HepG2 (cell line): Measurements from ENCODE around the gene HECTD1. TPM values are rescaled to one million over a fixed set of nuclear protein-coding genes. Genes with fewer than 3 reads are reported as not detected.

Source experiments
- CBFB ChIP-seq: sonication (generic); formaldehyde crosslinking; IDR thresholded peaks from 2 replicates; pipeline ENCODE4 v1.4.0; 2020; ENCODE audit warnings: missing genetic modification reagents
- CBX2 ChIP-seq, 2 experiments: fragments of 200-600 bp in 1 of 2; sonication (generic); formaldehyde crosslinking in 1 of 2; IDR thresholded peaks; 2 replicates each; pipeline versions ENCODE4 v1.7.0 to v1.8.1; 2018 to 2022; ENCODE audit warnings: low read depth in 2 of 2, low read length in 1 of 2, mild to moderate bottlenecking in 1 of 2, missing genetic modification reagents in 1 of 2
- EZH2 ChIP-seq: conservative IDR thresholded peaks from 2 replicates; pipeline ENCODE4 v1.6.1; 2012; ENCODE audit warnings: mild to moderate bottlenecking, low read depth, low read length, moderate library complexity
- ZNF24 ChIP-seq: fragments of 450-650 bp; IDR thresholded peaks from 2 replicates; pipeline ENCODE4 v1.6.1; 2017; ENCODE audit warnings: antibody characterized with exemption, mild to moderate bottlenecking
- ZNF260 ChIP-seq: sonication (generic); formaldehyde crosslinking; IDR thresholded peaks from 2 replicates; pipeline ENCODE4 v1.4.0; 2020; ENCODE audit warnings: missing genetic modification reagents, low read depth, mild to moderate bottlenecking, borderline replicate concordance
- ZNF274 ChIP-seq: sonication (generic); formaldehyde crosslinking; IDR thresholded peaks from 2 replicates; pipeline ENCODE4 v1.5.1; 2020; ENCODE audit warnings: mild to moderate bottlenecking, missing genetic modification reagents
- polyA plus RNA-seq, 8 experiments: library from polyadenylated mRNA; depleted of rRNA in 3 of 8; stranded (reverse) in 7 of 8; unstranded in 1 of 8; fragments of >200 nt; fragmentation: Illumina TruSeq in 4 of 8; extraction: Trizol in 4 of 8; gene quantifications; 2 replicates each; pipeline versions ENCODE4 v1.2.1 to v1.2.3, GENCODE V29; 2011 to 2016; ENCODE audit warnings: low read depth in 4 of 8, missing spikeins in 1 of 8, mixed read lengths in 1 of 8; ENCODE audit not compliant: insufficient read depth in 1 of 8
- total RNA-seq, 5 experiments: library from RNA; depleted of rRNA; stranded (reverse); fragments of >200 nt; fragmentation: Illumina TruSeq; extraction: Trizol; gene quantifications; 2 replicates each; pipeline ENCODE4 v1.2.3, GENCODE V29; 2016; ENCODE audit warnings: low read depth in 1 of 5
- TF ChIP-seq, protein P1 (sequence below): sonication (generic); formaldehyde crosslinking; conservative IDR thresholded peaks from 2 replicates; pipeline ENCODE4 v1.4.0; 2020; ENCODE audit warnings: missing genetic modification reagents
- TF ChIP-seq, protein P2 (sequence below): sonication (generic); formaldehyde crosslinking; IDR thresholded peaks from 2 replicates; pipeline ENCODE4 v1.4.0; 2020; ENCODE audit warnings: mild to moderate bottlenecking, missing genetic modification reagents
- TF ChIP-seq, protein P3 (sequence below): sonication (generic); formaldehyde crosslinking; IDR thresholded peaks from 2 replicates; pipeline ENCODE4 v1.4.0; 2020; ENCODE audit warnings: missing genetic modification reagents, low read depth, mild to moderate bottlenecking, borderline replicate concordance
- TF ChIP-seq, protein P4 (sequence below): sonication (generic); formaldehyde crosslinking; IDR thresholded peaks from 2 replicates; pipeline ENCODE4 v1.4.0; 2020; ENCODE audit warnings: missing genetic modification reagents
- TF ChIP-seq, protein P5 (sequence below): sonication (generic); formaldehyde crosslinking; IDR thresholded peaks from one replicate; pipeline ENCODE4 v1.5.1; 2020; ENCODE audit warnings: mild to moderate bottlenecking, missing genetic modification reagents; ENCODE audit errors: not compliant biosample characterization
- TF ChIP-seq, protein P6 (sequence below): sonication (generic); IDR thresholded peaks from 2 replicates; pipeline ENCODE4 v1.6.1; 2016; ENCODE audit warnings: low read depth, borderline replicate concordance

HECTD1 gene
- total and polyA plus RNA-seq, 2 of the 13 experiments (the other 11 are each of a cell fraction or from before 2014, with no cell fraction given) = 312 to 560 TPM

DNA sequence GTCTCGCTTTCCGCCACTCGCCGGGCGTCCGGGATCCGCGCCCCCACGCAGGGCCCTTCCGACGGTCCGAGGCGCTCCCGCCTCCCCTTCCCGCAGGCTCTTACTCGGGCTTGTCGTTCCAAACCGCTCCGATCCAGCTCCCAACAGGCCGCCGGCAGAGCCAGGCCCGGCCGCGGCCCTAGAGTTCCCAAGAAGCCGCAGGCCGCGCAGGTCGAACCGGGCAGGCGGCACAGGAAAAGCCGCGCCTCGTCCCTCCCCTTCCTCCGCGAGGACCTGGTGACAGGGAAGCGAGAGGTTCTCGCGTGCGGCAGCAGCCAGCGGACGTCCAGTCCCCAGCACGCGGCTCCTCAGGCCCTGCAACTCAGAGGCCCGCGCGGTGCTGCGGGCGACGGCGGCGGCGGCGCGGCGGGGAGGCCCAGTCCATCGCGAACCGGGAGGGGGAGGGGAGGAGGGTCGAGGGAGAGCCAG, 272 bp downstream of the HECTD1 start (continued):
- TF ChIP-seq ZNF274 (CRISPR knock-in tag) (peak; percentile 37; the same call in 1 of the 2 replicates), EZH2 (no peak), CBFB (CRISPR knock-in tag) (no peak; the same call in 1 of the 2 replicates), ZNF260 (CRISPR knock-in tag) (peak; percentile 99; the same call in 1 of the 2 replicates), CBX2 (IDR thresholded peaks at IDR 0.05; ENCODE audit: low read depth, low read length) (no peak), CBX2 (CRISPR knock-in tag; IDR thresholded peaks at IDR 0.05; ENCODE audit: low read depth) (peak; percentile 84; the same call in 1 of the 2 replicates), ZNF24 (peak; percentile 59; the same call in 1 of the 2 replicates)
- TF ChIP-seq, protein P1, sequence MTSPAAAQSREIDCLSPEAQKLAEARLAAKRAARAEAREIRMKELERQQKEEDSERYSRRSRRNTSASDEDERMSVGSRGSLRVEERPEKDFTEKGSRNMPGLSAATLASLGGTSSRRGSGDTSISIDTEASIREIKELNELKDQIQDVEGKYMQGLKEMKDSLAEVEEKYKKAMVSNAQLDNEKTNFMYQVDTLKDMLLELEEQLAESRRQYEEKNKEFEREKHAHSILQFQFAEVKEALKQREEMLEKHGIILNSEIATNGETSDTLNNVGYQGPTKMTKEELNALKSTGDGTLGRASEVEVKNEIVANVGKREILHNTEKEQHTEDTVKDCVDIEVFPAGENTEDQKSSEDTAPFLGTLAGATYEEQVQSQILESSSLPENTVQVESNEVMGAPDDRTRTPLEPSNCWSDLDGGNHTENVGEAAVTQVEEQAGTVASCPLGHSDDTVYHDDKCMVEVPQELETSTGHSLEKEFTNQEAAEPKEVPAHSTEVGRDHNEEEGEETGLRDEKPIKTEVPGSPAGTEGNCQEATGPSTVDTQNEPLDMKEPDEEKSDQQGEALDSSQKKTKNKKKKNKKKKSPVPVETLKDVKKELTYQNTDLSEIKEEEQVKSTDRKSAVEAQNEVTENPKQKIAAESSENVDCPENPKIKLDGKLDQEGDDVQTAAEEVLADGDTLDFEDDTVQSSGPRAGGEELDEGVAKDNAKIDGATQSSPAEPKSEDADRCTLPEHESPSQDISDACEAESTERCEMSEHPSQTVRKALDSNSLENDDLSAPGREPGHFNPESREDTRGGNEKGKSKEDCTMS (CRISPR knock-in tag) = peak; percentile 84; the same call in 1 of the 2 replicates
- TF ChIP-seq, protein P2, sequence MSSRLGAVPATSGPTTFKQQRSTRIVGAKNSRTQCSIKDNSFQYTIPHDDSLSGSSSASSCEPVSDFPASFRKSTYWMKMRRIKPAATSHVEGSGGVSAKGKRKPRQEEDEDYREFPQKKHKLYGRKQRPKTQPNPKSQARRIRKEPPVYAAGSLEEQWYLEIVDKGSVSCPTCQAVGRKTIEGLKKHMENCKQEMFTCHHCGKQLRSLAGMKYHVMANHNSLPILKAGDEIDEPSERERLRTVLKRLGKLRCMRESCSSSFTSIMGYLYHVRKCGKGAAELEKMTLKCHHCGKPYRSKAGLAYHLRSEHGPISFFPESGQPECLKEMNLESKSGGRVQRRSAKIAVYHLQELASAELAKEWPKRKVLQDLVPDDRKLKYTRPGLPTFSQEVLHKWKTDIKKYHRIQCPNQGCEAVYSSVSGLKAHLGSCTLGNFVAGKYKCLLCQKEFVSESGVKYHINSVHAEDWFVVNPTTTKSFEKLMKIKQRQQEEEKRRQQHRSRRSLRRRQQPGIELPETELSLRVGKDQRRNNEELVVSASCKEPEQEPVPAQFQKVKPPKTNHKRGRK = 0 out of 2 replicates have a peak, but pooled peaks have one; percentile 62
- TF ChIP-seq, protein P3, sequence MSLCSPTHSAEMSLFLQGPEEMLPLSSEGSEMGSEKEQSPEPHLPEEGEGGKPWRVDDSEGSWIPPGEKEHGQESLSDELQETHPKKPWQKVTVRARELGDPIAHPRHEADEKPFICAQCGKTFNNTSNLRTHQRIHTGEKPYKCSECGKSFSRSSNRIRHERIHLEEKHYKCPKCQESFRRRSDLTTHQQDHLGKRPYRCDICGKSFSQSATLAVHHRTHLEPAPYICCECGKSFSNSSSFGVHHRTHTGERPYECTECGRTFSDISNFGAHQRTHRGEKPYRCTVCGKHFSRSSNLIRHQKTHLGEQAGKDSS = peak; percentile 17
- TF ChIP-seq, protein P4, sequence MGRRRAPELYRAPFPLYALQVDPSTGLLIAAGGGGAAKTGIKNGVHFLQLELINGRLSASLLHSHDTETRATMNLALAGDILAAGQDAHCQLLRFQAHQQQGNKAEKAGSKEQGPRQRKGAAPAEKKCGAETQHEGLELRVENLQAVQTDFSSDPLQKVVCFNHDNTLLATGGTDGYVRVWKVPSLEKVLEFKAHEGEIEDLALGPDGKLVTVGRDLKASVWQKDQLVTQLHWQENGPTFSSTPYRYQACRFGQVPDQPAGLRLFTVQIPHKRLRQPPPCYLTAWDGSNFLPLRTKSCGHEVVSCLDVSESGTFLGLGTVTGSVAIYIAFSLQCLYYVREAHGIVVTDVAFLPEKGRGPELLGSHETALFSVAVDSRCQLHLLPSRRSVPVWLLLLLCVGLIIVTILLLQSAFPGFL = no peak; the same call in 1 of the 2 replicates
- TF ChIP-seq, protein P5, sequence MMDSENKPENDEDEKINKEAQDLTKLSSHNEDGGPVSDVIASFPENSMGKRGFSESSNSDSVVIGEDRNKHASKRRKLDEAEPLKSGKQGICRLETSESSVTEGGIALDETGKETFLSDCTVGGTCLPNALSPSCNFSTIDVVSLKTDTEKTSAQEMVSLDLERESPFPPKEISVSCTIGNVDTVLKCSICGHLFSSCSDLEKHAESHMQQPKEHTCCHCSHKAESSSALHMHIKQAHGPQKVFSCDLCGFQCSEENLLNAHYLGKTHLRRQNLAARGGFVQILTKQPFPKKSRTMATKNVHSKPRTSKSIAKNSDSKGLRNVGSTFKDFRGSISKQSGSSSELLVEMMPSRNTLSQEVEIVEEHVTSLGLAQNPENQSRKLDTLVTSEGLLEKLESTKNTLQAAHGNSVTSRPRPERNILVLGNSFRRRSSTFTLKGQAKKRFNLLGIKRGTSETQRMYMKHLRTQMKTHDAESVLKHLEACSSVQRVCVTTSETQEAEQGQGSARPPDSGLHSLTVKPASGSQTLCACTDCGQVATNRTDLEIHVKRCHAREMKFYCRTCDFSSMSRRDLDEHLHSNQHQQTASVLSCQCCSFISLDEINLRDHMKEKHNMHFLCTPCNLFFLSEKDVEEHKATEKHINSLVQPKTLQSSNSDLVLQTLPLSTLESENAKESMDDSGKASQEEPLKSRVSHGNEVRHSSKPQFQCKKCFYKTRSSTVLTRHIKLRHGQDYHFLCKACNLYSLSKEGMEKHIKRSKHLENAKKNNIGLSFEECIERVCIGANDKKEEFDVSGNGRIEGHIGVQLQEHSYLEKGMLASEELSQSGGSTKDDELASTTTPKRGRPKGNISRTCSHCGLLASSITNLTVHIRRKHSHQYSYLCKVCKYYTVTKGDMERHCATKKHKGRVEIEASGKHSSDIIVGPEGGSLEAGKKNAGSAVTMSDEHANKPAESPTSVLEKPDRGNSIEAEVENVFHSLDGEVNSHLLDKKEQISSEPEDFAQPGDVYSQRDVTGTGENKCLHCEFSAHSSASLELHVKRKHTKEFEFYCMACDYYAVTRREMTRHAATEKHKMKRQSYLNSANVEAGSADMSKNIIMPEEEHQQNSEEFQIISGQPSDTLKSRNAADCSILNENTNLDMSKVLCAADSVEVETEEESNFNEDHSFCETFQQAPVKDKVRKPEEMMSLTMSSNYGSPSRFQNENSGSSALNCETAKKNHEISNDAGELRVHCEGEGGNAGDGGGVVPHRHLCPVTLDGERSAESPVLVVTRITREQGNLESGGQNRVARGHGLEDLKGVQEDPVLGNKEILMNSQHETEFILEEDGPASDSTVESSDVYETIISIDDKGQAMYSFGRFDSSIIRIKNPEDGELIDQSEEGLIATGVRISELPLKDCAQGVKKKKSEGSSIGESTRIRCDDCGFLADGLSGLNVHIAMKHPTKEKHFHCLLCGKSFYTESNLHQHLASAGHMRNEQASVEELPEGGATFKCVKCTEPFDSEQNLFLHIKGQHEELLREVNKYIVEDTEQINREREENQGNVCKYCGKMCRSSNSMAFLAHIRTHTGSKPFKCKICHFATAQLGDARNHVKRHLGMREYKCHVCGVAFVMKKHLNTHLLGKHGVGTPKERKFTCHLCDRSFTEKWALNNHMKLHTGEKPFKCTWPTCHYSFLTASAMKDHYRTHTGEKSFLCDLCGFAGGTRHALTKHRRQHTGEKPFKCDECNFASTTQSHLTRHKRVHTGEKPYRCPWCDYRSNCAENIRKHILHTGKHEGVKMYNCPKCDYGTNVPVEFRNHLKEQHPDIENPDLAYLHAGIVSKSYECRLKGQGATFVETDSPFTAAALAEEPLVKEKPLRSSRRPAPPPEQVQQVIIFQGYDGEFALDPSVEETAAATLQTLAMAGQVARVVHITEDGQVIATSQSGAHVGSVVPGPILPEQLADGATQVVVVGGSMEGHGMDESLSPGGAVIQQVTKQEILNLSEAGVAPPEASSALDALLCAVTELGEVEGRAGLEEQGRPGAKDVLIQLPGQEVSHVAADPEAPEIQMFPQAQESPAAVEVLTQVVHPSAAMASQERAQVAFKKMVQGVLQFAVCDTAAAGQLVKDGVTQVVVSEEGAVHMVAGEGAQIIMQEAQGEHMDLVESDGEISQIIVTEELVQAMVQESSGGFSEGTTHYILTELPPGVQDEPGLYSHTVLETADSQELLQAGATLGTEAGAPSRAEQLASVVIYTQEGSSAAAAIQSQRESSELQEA (CRISPR knock-in tag) = peak; percentile 98
- TF ChIP-seq, protein P6, sequence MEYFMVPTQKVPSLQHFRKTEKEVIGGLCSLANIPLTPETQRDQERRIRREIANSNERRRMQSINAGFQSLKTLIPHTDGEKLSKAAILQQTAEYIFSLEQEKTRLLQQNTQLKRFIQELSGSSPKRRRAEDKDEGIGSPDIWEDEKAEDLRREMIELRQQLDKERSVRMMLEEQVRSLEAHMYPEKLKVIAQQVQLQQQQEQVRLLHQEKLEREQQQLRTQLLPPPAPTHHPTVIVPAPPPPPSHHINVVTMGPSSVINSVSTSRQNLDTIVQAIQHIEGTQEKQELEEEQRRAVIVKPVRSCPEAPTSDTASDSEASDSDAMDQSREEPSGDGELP = no peak
